Activated CD4-positive, alpha-beta memory T cell treated with anti-CD3 and anti-CD28 coated beads, Interleukin-2, amount 10 ng/mL, durations not matched to agents 7 days and 5 days (primary cell): ENCODE measurements around the gene CNTNAP2. TPM values are rescaled to one million over a fixed set of nuclear protein-coding genes. Genes with fewer than 3 reads are reported as not detected.

Experiments used
- CTCF ChIA-PET: fragments of 350-600 bp; sonication (Branson Sonifier 250); formaldehyde crosslinking; loops from one replicate; lab custom pipeline; 2021; ENCODE audit warnings: antibody characterized with exemption, inconsistent platforms; lab: Charles Lee
- POLR2A ChIA-PET: fragments of 350-600 bp; sonication (Branson Sonifier 250); formaldehyde crosslinking; loops from one replicate; lab custom pipeline; 2021; ENCODE audit warnings: antibody characterized with exemption; lab: Charles Lee
- DNase-seq: peaks from one replicate; pipeline ENCODE4 v3.0.0-alpha.2; 2020
- H3K27ac Mint-ChIP-seq: one replicate; pipeline ENCODE4 v1.8.0; 2021; ENCODE audit warnings: mild to moderate bottlenecking, mixed read lengths
- H3K27me3 Mint-ChIP-seq: one replicate; pipeline ENCODE4 v1.8.0; 2021; ENCODE audit warnings: mixed read lengths
- H3K36me3 Mint-ChIP-seq: one replicate; pipeline ENCODE4 v1.8.0; 2021; ENCODE audit warnings: low read depth, mixed read lengths
- H3K4me1 Mint-ChIP-seq: one replicate; pipeline ENCODE4 v1.8.0; 2021; ENCODE audit warnings: mixed read lengths
- H3K4me3 Mint-ChIP-seq: one replicate; pipeline ENCODE4 v1.8.0; 2021; ENCODE audit warnings: mild to moderate bottlenecking, mixed read lengths
- H3K9me3 Mint-ChIP-seq: one replicate; pipeline ENCODE4 v1.8.0; 2021; ENCODE audit warnings: mixed read lengths
- total RNA-seq, 2 experiments: library from RNA; stranded (reverse); gene quantifications; one replicate each; pipeline ENCODE4 v1.2.3, GENCODE V29; 2021

CNTNAP2 gene
- total RNA-seq, 2 experiments from 2014 or later, result not detected

DNA sequence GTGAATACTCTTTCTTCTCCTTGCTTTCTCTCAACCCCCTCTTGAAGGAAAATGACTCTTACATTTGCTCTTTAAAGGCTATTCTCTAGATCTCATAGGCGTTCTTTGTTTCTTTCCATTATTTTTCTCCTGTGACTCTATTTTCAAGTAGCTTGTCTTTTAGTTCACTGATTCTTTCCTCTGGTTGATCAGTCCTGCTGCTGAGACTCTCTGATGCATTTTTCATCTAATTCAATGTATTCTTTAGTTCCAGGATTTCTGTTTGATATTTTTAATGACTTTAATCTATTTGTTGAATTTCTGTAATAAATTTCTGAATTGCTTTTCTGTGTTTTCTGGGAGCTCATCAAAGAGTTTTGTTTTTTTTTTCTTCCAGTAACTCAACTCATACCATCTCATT lies 397.7 kb downstream of the CNTNAP2 start:
- no peak overlapping the region for H3K4me3 Mint-ChIP-seq
- ChIA-PET POLR2A (no interaction called here), CTCF (no interaction called here)
- H3K27ac Mint-ChIP-seq, result no peak overlapping the region
- H3K27me3 Mint-ChIP-seq, result no peaks in the 10 kb centered on the region
- peaks cover 29% of the 10 kb centered on the region for H3K9me3 Mint-ChIP-seq
- DNase-seq, result no peak
- no peaks in the 10 kb centered on the region for H3K36me3 Mint-ChIP-seq
- H3K4me1 Mint-ChIP-seq, result no peaks in the 10 kb centered on the region

DNA sequence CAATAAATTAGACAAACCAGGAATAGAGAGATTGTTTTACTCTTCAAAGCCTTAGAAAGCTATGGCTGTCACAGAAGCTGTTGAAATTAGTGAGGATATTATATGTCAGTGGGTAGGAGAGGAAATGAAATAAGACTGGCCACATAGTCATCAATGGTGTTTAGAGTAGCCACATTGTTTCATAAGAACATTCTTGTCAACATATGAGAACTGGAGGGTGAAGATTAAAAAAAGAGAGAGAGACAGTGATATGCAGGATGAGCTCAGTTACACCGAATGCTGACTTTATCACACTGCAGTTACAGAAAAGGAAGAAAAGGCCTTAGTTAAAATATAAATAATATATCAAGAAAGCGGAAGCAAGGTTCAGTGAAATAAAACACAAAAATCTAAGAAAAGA lies 412.0 kb downstream of the CNTNAP2 start:
- H3K36me3 Mint-ChIP-seq, result no peaks in the 10 kb centered on the region
- CTCF ChIA-PET, result no interaction called here
- POLR2A ChIA-PET, result no interaction called here
- no peak for DNase-seq
- H3K27ac Mint-ChIP-seq, result no peak overlapping the region
- peaks cover 11% of the 10 kb centered on the region for H3K9me3 Mint-ChIP-seq
- H3K4me1 Mint-ChIP-seq, result no peaks in the 10 kb centered on the region
- no peak overlapping the region for H3K4me3 Mint-ChIP-seq
- no peaks in the 10 kb centered on the region for H3K27me3 Mint-ChIP-seq

DNA sequence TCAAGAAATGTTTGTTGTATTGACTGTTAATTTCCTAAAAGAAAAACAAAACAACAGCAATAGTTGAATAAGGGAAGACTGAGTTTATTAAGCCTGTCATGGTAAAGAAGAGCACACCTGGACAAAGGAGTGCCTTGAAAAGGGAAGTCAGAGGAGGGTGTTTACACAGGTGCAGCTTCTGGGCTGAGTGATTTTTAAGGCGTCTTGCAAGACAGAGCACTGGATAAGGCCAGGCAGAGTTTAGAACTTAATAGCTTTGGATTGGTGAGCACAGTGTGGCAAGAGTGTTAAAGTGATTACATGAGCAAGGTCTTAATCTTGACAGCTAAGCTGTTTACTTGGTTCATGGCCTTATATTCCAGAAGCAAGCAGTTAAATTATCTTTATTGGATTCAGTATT lies 423.2 kb downstream of the CNTNAP2 start:
- ChIA-PET POLR2A (no interaction called here), CTCF (no interaction called here)
- peaks cover 9% of the 10 kb centered on the region for H3K9me3 Mint-ChIP-seq
- no peak overlapping the region for H3K27ac Mint-ChIP-seq
- DNase-seq, result no peak
- no peaks in the 10 kb centered on the region for H3K27me3 Mint-ChIP-seq
- no peaks in the 10 kb centered on the region for H3K4me1 Mint-ChIP-seq
- no peak overlapping the region for H3K4me3 Mint-ChIP-seq
- no peaks in the 10 kb centered on the region for H3K36me3 Mint-ChIP-seq

GRCh38 chr7:146542101-146542500 lies 425.5 kb downstream of the CNTNAP2 start:
- Mint-ChIP-seq H3K27me3 (no peaks in the 10 kb centered on the region), H3K27ac (no peak overlapping the region), H3K36me3 (no peaks in the 10 kb centered on the region), H3K4me3 (no peak overlapping the region), H3K9me3 (peaks cover 13% of the 10 kb centered on the region), H3K4me1 (no peaks in the 10 kb centered on the region)
- no peak for DNase-seq
- POLR2A ChIA-PET, result no interaction called here
- CTCF ChIA-PET, result no interaction called here

DNA sequence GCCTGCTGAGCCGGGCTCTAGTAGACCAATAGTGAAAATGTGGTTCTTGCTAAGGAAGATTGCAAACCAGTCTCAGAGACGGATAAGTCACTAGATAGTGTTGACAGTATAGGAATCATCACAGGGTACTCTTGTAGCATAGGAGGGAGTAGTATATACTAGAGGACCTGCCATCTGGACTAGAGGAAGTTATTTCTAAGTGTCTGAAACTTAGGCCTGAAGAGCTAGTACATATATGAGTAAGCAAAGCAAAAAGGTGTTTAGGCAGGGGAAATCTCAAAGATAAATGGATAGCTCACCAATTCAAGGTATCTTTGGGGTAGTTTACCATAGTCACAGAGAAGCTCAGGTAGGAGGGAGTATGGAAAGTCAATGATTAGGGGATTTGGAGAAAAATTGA lies 428.1 kb downstream of the CNTNAP2 start:
- Mint-ChIP-seq H3K27me3 (no peaks in the 10 kb centered on the region), H3K4me3 (no peak overlapping the region), H3K4me1 (no peaks in the 10 kb centered on the region), H3K27ac (no peak overlapping the region), H3K9me3 (peaks cover 10% of the 10 kb centered on the region), H3K36me3 (no peaks in the 10 kb centered on the region)
- no peak for DNase-seq
- POLR2A ChIA-PET, result no interaction called here
- CTCF ChIA-PET, result no interaction called here

GRCh38 chr7:146548816-146549215 lies 432.2 kb downstream of the CNTNAP2 start:
- CTCF ChIA-PET, result no interaction called here
- Mint-ChIP-seq H3K4me3 (no peak overlapping the region), H3K27me3 (no peaks in the 10 kb centered on the region), H3K27ac (no peak overlapping the region), H3K36me3 (no peaks in the 10 kb centered on the region), H3K4me1 (no peaks in the 10 kb centered on the region), H3K9me3 (peaks cover 24% of the 10 kb centered on the region)
- no peak for DNase-seq
- POLR2A ChIA-PET, result no interaction called here

- H3K27me3 Mint-ChIP-seq, result no peaks in the 10 kb centered on the region
- no peak overlapping the region for H3K4me3 Mint-ChIP-seq
- POLR2A ChIA-PET, result no interaction called here
- H3K9me3 Mint-ChIP-seq, result peaks cover 23% of the 10 kb centered on the region
- CTCF ChIA-PET, result no interaction called here
- no peaks in the 10 kb centered on the region for H3K36me3 Mint-ChIP-seq
- H3K4me1 Mint-ChIP-seq, result no peaks in the 10 kb centered on the region
- no peak overlapping the region for H3K27ac Mint-ChIP-seq
- no peak for DNase-seq
Observed at GRCh38 chr7:146554556-146554955, 438.0 kb downstream of the CNTNAP2 start.

GRCh38 chr7:146557971-146558469 lies 441.4 kb downstream of the CNTNAP2 start:
- peaks cover 8% of the 10 kb centered on the region for H3K9me3 Mint-ChIP-seq
- ChIA-PET POLR2A (no interaction called here), CTCF (no interaction called here)
- no peak for DNase-seq
- no peak overlapping the region for H3K4me3 Mint-ChIP-seq
- H3K36me3 Mint-ChIP-seq, result no peaks in the 10 kb centered on the region
- H3K27me3 Mint-ChIP-seq, result no peaks in the 10 kb centered on the region
- H3K4me1 Mint-ChIP-seq, result no peaks in the 10 kb centered on the region
- H3K27ac Mint-ChIP-seq, result no peak overlapping the region

- Mint-ChIP-seq H3K36me3 (no peaks in the 10 kb centered on the region), H3K4me3 (no peak overlapping the region), H3K9me3 (peaks cover 6% of the 10 kb centered on the region), H3K27me3 (no peaks in the 10 kb centered on the region), H3K27ac (no peak overlapping the region), H3K4me1 (no peaks in the 10 kb centered on the region)
- ChIA-PET POLR2A (no interaction called here), CTCF (no interaction called here)
- no peak for DNase-seq
Observed at GRCh38 chr7:146565872-146566271, 449.3 kb downstream of the CNTNAP2 start.

- no peak overlapping the region for H3K27ac Mint-ChIP-seq
- no peak overlapping the region for H3K4me3 Mint-ChIP-seq
- H3K27me3 Mint-ChIP-seq, result no peaks in the 10 kb centered on the region
- peaks cover 12% of the 10 kb centered on the region for H3K9me3 Mint-ChIP-seq
- no peak for DNase-seq
- no peaks in the 10 kb centered on the region for H3K4me1 Mint-ChIP-seq
- POLR2A ChIA-PET, result no interaction called here
- CTCF ChIA-PET, result no interaction called here
- H3K36me3 Mint-ChIP-seq, result no peaks in the 10 kb centered on the region
Observed at GRCh38 chr7:146575903-146576302, 459.3 kb downstream of the CNTNAP2 start.

DNA sequence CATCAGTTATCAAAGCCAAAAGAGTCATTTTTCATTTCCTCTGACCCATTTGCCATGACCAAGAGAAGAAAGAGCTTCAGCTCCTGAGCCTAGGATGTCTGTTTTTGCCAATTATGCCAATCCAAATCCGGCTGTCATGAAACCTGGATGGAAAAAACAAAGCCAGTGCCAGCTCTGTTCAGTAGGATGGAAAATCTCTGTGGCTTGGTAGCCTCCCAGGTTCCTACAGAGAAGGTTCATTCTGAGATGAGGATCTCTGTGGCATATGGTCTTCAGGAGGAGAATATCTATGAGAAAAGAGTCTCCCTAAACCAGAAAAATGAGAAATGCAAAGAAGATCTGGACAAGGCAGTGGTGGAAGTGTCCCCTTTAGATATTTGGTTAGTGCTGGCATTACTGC lies 475.4 kb downstream of the CNTNAP2 start:
- Mint-ChIP-seq H3K4me3 (no peak overlapping the region), H3K27me3 (no peaks in the 10 kb centered on the region), H3K27ac (no peak overlapping the region), H3K4me1 (no peaks in the 10 kb centered on the region), H3K36me3 (no peaks in the 10 kb centered on the region), H3K9me3 (peaks cover 6% of the 10 kb centered on the region)
- DNase-seq, result no peak
- ChIA-PET POLR2A (no interaction called here), CTCF (no interaction called here)

GRCh38 chr7:146606628-146607027 lies 490.0 kb downstream of the CNTNAP2 start:
- Mint-ChIP-seq H3K4me1 (no peaks in the 10 kb centered on the region), H3K4me3 (no peak overlapping the region), H3K36me3 (no peaks in the 10 kb centered on the region), H3K9me3 (peaks cover 4% of the 10 kb centered on the region), H3K27ac (no peak overlapping the region), H3K27me3 (no peaks in the 10 kb centered on the region)
- no peak for DNase-seq
- POLR2A ChIA-PET, result no interaction called here
- CTCF ChIA-PET, result no interaction called here

DNA sequence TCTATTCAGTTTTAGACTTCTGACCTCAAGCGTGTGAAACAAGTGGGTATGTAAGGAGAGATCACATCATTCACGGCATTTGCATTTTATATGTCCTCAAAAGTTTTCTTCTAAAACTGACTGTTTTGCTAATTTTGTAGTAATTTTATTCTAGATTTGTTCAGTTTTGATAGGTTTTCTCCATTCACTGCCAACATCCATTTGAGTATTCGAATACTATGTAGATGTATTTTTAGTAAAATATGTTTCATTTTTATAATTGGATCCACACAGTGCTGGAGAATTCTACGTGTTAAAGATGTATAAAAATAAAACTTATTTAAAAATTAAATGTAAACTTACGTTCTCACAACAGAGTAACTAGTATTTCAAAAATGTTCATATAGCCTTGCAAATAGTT lies 503.0 kb downstream of the CNTNAP2 start:
- CTCF ChIA-PET, result no interaction called here
- POLR2A ChIA-PET, result no interaction called here
- H3K9me3 Mint-ChIP-seq, result peaks cover 9% of the 10 kb centered on the region
- H3K4me3 Mint-ChIP-seq, result no peak overlapping the region
- no peak for DNase-seq
- no peaks in the 10 kb centered on the region for H3K27me3 Mint-ChIP-seq
- H3K36me3 Mint-ChIP-seq, result no peaks in the 10 kb centered on the region
- no peaks in the 10 kb centered on the region for H3K4me1 Mint-ChIP-seq
- no peak overlapping the region for H3K27ac Mint-ChIP-seq

GRCh38 chr7:146626912-146627311 lies 510.3 kb downstream of the CNTNAP2 start:
- ChIA-PET CTCF (no interaction called here), POLR2A (no interaction called here)
- H3K4me3 Mint-ChIP-seq, result no peak overlapping the region
- H3K36me3 Mint-ChIP-seq, result no peaks in the 10 kb centered on the region
- peaks cover 4% of the 10 kb centered on the region for H3K9me3 Mint-ChIP-seq
- H3K27ac Mint-ChIP-seq, result no peak overlapping the region
- no peaks in the 10 kb centered on the region for H3K27me3 Mint-ChIP-seq
- H3K4me1 Mint-ChIP-seq, result no peaks in the 10 kb centered on the region
- DNase-seq, result no peak
